Type B pancreatic cell (in vitro differentiated cells): Measurements from ENCODE around the gene EFNA5. TPM values are rescaled to one million over a fixed set of nuclear protein-coding genes. Genes with fewer than 3 reads are reported as not detected.

Source experiments
- DNase-seq: peaks from one replicate; pipeline ENCODE4 v3.0.0; 2021; ENCODE audit warnings: mixed read lengths; ENCODE audit not compliant: unreplicated experiment; ENCODE audit errors: extremely low spot score
- H3K27ac Mint-ChIP-seq: 2 replicates; pipeline ENCODE4 v1.8.0; 2021; ENCODE audit warnings: mild to moderate bottlenecking, mixed read lengths
- H3K27me3 Mint-ChIP-seq: 2 replicates; pipeline ENCODE4 v1.8.0; 2021; ENCODE audit warnings: mixed read lengths
- H3K36me3 Mint-ChIP-seq: 2 replicates; pipeline ENCODE4 v1.8.0; 2021; ENCODE audit warnings: mixed read lengths
- H3K4me1 Mint-ChIP-seq: one replicate; pipeline ENCODE4 v1.8.0; 2021; ENCODE audit warnings: mixed read lengths; ENCODE audit not compliant: unreplicated experiment
- H3K4me3 Mint-ChIP-seq: 2 replicates; pipeline ENCODE4 v1.8.0; 2021; ENCODE audit warnings: mild to moderate bottlenecking, mixed read lengths
- H3K9me3 Mint-ChIP-seq: 2 replicates; pipeline ENCODE4 v1.8.0; 2021; ENCODE audit warnings: mixed read lengths
- CTCF ChIP-seq: fragments of 200-600 bp; sonication (generic); conservative IDR thresholded peaks from 2 replicates; pipeline ENCODE4 v1.5.0; 2021; ENCODE audit warnings: antibody characterized with exemption, mild to moderate bottlenecking
- total RNA-seq: library from RNA; stranded (reverse); gene quantifications from 2 replicates; pipeline ENCODE4 v1.2.1, GENCODE V29; 2021; ENCODE audit warnings: low replicate concordance

EFNA5 gene
- total RNA-seq, 1 donor from 2014 or later, result 65.0 TPM

- Mint-ChIP-seq H3K36me3 (peaks cover 18% of the 10 kb centered on the region), H3K9me3 (peaks cover 4% of the 10 kb centered on the region), H3K27me3 (peaks cover 4% of the 10 kb centered on the region), H3K4me1 (peaks cover 42% of the 10 kb centered on the region), H3K27ac (no peak overlapping the region), H3K4me3 (no peak overlapping the region)
- no peak for DNase-seq
- no peak for TF ChIP-seq CTCF
These were observed 38.9 kb downstream of the EFNA5 start for GRCh38 chr5:107631805-107632362.

GRCh38 chr5:107630184-107630583, 40.6 kb downstream of the EFNA5 start:
- Mint-ChIP-seq H3K27me3 (peaks cover 4% of the 10 kb centered on the region), H3K27ac (no peak overlapping the region), H3K9me3 (peaks cover 4% of the 10 kb centered on the region), H3K4me3 (no peak overlapping the region), H3K4me1 (peaks cover 26% of the 10 kb centered on the region), H3K36me3 (peaks cover 18% of the 10 kb centered on the region)
- TF ChIP-seq CTCF, result no peak
- DNase-seq, result no peak

DNA sequence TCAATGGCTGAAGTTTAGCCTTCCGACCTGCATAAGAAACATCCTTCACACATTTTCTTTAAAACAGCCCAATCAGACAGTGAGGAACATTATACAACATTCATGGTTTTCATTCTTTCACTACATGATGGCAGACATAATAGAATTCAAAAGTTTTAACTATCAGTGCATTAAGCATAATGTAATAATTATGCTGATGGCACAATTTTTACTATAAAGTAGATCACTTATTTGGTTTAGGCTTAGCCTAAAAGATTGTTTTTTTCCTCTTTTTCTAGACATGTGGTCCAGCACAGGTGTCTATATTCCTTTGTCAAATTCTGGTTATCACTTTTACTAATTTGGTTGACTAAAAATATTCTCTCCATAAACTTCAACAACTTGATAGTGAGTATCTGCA, 46.5 kb downstream of the EFNA5 start:
- no peak overlapping the region for H3K27ac Mint-ChIP-seq
- DNase-seq, result no peak
- no peaks in the 10 kb centered on the region for H3K9me3 Mint-ChIP-seq
- no peaks in the 10 kb centered on the region for H3K27me3 Mint-ChIP-seq
- H3K4me1 Mint-ChIP-seq, result peaks cover 6% of the 10 kb centered on the region
- TF ChIP-seq CTCF, result no peak
- peaks cover 5% of the 10 kb centered on the region for H3K36me3 Mint-ChIP-seq
- no peak overlapping the region for H3K4me3 Mint-ChIP-seq

- no peak for TF ChIP-seq CTCF
- no peak for DNase-seq
- H3K4me1 Mint-ChIP-seq, result peaks cover 17% of the 10 kb centered on the region
- H3K4me3 Mint-ChIP-seq, result no peak overlapping the region
- H3K27ac Mint-ChIP-seq, result no peak overlapping the region
- no peaks in the 10 kb centered on the region for H3K27me3 Mint-ChIP-seq
- H3K36me3 Mint-ChIP-seq, result no peaks in the 10 kb centered on the region
- no peaks in the 10 kb centered on the region for H3K9me3 Mint-ChIP-seq
These were observed 49.6 kb downstream of the EFNA5 start for GRCh38 chr5:107621089-107621488.

- no peak overlapping the region for H3K4me3 Mint-ChIP-seq
- no peak overlapping the region for H3K27ac Mint-ChIP-seq
- no peaks in the 10 kb centered on the region for H3K9me3 Mint-ChIP-seq
- H3K36me3 Mint-ChIP-seq, result no peaks in the 10 kb centered on the region
- no peak for DNase-seq
- peaks cover 24% of the 10 kb centered on the region for H3K4me1 Mint-ChIP-seq
- no peak for TF ChIP-seq CTCF
- H3K27me3 Mint-ChIP-seq, result no peaks in the 10 kb centered on the region
These were observed 51.0 kb downstream of the EFNA5 start for GRCh38 chr5:107619781-107620180.

DNA sequence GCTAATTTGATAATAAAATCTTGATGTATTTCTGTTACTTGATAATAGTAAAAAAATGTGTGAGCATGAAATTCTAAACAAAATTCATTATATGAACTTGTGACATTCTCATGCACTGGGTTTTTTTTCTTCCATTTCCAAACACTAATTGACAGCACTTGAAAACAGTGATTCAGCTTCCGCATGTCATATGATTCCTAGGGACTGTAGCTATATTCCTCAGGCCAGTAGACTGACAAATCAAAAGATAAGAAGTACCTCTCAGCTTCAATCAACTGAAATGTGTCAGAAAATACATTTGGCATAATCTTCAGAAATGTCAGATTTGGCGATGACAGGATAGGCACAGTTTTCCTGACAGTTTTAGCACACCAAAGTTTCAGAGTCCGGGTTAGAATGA, 52.5 kb downstream of the EFNA5 start:
- Mint-ChIP-seq H3K4me3 (no peak overlapping the region), H3K27me3 (peaks cover 4% of the 10 kb centered on the region), H3K27ac (no peak overlapping the region), H3K4me1 (peaks cover 37% of the 10 kb centered on the region), H3K36me3 (peaks cover 4% of the 10 kb centered on the region), H3K9me3 (no peaks in the 10 kb centered on the region)
- no peak for DNase-seq
- TF ChIP-seq CTCF, result no peak
